Esophagus (tissue), 2 donors: ENCODE measurements around the gene GALK1. TPM values are rescaled to one million over a fixed set of nuclear protein-coding genes. Genes with fewer than 3 reads are reported as not detected.

Experiments
- H3K27ac ChIP-seq, 2 donors: one replicate each; pipeline ENCODE4 v1.5.1; 2013; ENCODE audit warnings: low read depth in 2 of 2, mild to moderate bottlenecking in 2 of 2, inconsistent platforms in 1 of 2, low read length in 1 of 2, moderate library complexity in 1 of 2
- H3K27me3 ChIP-seq, 2 donors: one replicate each; pipeline ENCODE4 v1.6.1; 2013; ENCODE audit warnings: low read length in 2 of 2, control low read depth in 1 of 2, mild to moderate bottlenecking in 1 of 2; ENCODE audit not compliant: insufficient read depth in 2 of 2, control insufficient read depth in 1 of 2
- H3K36me3 ChIP-seq, 2 donors: one replicate each; pipeline ENCODE4 v1.6.1; 2013; ENCODE audit warnings: low read length in 1 of 2; ENCODE audit not compliant: control insufficient read depth in 2 of 2, insufficient read depth in 2 of 2
- H3K4me1 ChIP-seq, 2 donors: one replicate each; pipeline ENCODE4 v1.6.1; 2013; ENCODE audit warnings: low read length in 1 of 2; ENCODE audit not compliant: control insufficient read depth in 2 of 2, insufficient read depth in 2 of 2
- H3K4me3 ChIP-seq, 2 donors: one replicate each; pipeline ENCODE4 v1.5.1; 2013; ENCODE audit warnings: low read length in 2 of 2, mild to moderate bottlenecking in 2 of 2, low read depth in 1 of 2, moderate library complexity in 1 of 2
- H3K9me3 ChIP-seq, 2 donors: one replicate each; pipeline ENCODE4 v1.6.1; 2013; ENCODE audit warnings: mild to moderate bottlenecking in 2 of 2, low read depth in 1 of 2, low read length in 1 of 2, moderate library complexity in 1 of 2; ENCODE audit not compliant: control insufficient read depth in 2 of 2, insufficient read depth in 1 of 2
- WGBS, 2 donors: extraction: QIAGEN DNeasy Blood & Tissue Kit; methylation state at CpG; one replicate each; pipeline ENCODE4 v1.1.7; 2013; 5-methylcytosine and 5-hydroxymethylcytosine counted together
- polyA plus RNA-seq, 2 donors: library from polyadenylated mRNA; stranded (reverse); fragments of 200-250 nt; gene quantifications; one replicate each; pipeline ENCODE4 v1.2.3, GENCODE V29; 2013
- donor health status: healthy with polysubstance abuse.
- donor health status: Bipolar disorder and iron deficiency.

The GALK1 gene
- polyA plus RNA-seq, 2 donors: 27.9 to 29.5 TPM

DNA sequence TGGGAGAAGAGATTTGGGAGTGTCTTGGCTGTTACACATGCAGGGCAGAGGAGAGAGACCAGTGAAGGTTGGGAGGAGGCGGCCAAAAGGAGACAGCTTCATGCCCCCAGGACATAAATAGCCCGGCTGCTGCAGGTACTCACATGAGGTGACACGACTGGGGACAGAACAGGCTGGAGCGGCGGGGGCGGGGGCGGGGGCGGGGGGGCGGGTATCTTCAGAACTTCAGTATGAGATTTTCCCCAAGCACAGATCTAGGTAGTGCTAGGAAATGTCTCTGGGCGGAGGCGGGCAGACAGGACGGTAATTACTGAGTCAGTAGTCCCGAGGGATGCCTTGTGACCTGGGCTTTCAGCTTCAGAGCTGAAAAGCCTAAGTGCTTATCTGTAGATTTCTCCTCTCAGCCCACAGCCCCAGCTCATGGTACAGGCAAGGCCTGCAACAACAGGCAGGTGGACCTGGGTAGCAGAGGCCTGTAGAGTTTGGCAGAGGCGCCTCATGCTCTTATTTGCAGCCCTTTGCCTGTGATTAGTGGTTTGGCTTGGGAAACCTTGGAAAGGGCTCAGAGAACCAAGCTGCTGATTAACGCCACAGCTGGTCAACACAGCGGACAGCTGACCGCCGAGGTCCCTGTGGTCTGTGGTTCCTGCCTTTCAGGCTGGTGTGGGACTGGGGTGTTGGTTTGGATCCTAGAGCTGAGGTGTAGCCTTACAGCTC, 44.1 kb upstream of the GALK1 start:
- Histone ChIP-seq H3K4me3 (no peak overlapping the region), H3K36me3 (peaks cover 19 to 20% of the 10 kb centered on the region in 2 donors), H3K27me3 (no peaks in the 10 kb centered on the region), H3K9me3 (no peaks in the 10 kb centered on the region), H3K4me1 (peaks cover 10 to 45% of the 10 kb centered on the region in 2 donors), H3K27ac (peak overlapping the region; percentile 89 to 97)
- 40 to 58% methylated on average over 18 of the region's 18 CpGs for WGBS, 2 donors

DNA sequence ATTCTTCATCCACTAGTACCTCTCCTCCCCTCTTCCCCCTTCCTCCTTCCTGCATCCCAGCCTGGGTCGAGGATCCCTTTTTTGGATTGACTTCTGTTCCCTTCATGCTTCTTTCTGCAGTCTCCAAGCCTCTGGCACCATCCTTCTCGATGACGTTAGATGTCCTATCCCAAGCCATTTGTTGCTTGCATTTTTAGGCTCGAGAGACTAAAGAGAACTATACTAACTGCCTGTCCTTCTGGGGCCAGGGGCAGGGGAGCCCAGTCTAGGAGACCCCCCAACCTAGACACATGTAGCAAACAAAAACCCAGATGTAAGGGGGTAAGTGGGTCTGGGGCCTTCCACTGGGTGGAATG, 43.5 kb upstream of the GALK1 start:
- peak overlapping the region; percentile 88 to 97 for H3K27ac ChIP-seq
- peaks cover 10 to 41% of the 10 kb centered on the region in 2 donors for H3K4me1 ChIP-seq
- peaks cover 17 to 19% of the 10 kb centered on the region in 2 donors for H3K36me3 ChIP-seq
- WGBS, 2 donors: 46 to 54% methylated on average over 4 of the region's 4 CpGs
- H3K4me3 ChIP-seq: no peak overlapping the region
- H3K9me3 ChIP-seq: no peaks in the 10 kb centered on the region
- no peaks in the 10 kb centered on the region for H3K27me3 ChIP-seq

DNA sequence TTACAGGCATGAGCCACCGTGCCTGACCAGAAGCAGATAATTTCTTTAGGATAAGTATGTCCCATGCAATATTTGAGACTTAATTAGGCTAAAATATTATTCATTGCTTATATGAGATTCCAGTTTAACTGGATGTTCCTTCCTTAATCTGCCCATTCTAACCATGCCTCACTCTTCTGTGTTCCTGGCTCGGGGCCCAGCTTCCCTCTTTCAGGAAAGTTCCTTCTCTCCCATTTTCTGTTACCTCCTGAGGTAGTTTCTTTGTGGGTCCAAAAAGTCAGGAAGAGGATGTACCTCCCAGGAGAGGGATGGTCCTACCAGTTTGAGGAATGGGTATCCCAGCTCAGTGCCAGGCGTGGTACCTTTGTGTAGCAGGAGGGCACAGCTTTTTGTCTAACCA, 42.9 kb upstream of the GALK1 start:
- WGBS, 2 donors: 71 to 79% methylated on average over 3 of the region's 3 CpGs
- Histone ChIP-seq H3K4me3 (no peak overlapping the region), H3K4me1 (peaks cover 10 to 34% of the 10 kb centered on the region in 2 donors), H3K27me3 (no peaks in the 10 kb centered on the region), H3K27ac (peak overlapping the region; percentile 88 to 97), H3K36me3 (peaks cover 15 to 17% of the 10 kb centered on the region in 2 donors), H3K9me3 (no peaks in the 10 kb centered on the region)

DNA sequence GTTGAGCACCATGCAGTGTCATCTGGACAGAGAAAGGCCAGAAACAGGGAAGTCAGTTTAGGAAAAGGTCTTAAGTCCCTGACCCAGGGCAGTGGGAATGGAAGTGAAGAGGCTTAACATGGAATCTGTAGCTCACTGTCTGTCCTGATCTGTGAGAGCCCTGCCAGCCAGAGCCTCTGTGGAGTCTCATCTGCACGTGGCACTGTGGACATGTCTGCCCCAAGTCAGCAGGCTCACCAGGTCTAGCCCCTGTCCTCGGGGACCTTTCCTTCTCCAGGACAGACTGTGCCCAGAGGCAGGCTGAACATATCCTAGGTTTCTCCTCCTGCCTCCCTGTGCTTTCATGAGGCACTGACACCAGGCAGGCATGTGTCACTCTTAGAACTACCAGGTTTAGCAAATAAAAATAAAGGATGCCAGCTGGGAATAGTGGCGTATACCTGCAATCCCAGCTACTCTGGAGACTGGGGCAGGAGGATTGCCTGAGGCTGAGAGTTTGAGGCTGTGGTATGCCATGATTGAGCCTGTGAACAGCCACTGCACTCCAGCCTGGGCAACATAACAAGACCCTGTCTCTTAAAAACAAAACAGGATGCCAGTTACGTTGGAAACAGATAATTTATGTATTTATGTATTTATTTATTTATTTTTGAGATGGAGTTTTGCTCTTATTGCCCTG, 42.0 kb upstream of the GALK1 start:
- 88% methylated on average over 4 of the region's 4 CpGs for WGBS, 2 donors
- no peaks in the 10 kb centered on the region for H3K9me3 ChIP-seq
- H3K4me1 ChIP-seq: peaks cover 7 to 27% of the 10 kb centered on the region in 2 donors
- H3K27ac ChIP-seq: peak overlapping the region in 1 of 2 donors; percentile 71
- H3K36me3 ChIP-seq: peaks cover 6 to 9% of the 10 kb centered on the region in 2 donors
- H3K4me3 ChIP-seq: no peak overlapping the region
- H3K27me3 ChIP-seq: no peaks in the 10 kb centered on the region

DNA sequence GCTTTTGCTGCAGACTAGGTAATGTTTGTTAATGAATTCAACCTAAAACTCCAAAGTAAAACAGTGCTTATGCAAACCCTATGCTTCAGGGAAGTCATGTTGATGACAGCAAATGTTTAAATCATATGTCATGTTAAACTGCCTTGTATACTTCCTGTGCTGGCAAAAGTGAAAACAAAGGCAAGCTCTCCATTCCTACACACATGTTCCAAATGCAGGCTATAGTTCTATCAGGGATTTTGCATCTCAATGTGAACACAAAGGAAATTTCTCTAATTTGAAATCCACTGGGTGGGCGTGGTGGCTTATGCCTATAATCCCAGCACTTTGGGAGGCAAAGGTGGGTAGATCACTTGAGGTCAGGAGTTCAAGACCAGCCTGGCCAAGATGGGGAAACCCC, 38.9 kb upstream of the GALK1 start:
- 76 to 84% methylated on average over 1 of the region's 1 CpG for WGBS, 2 donors
- peaks cover 0 to 12% of the 10 kb centered on the region in 2 donors for H3K36me3 ChIP-seq
- no peaks in the 10 kb centered on the region for H3K27me3 ChIP-seq
- no peak overlapping the region for H3K27ac ChIP-seq
- H3K9me3 ChIP-seq: no peaks in the 10 kb centered on the region
- H3K4me3 ChIP-seq: no peak overlapping the region
- peaks cover 2 to 11% of the 10 kb centered on the region in 2 donors for H3K4me1 ChIP-seq

DNA sequence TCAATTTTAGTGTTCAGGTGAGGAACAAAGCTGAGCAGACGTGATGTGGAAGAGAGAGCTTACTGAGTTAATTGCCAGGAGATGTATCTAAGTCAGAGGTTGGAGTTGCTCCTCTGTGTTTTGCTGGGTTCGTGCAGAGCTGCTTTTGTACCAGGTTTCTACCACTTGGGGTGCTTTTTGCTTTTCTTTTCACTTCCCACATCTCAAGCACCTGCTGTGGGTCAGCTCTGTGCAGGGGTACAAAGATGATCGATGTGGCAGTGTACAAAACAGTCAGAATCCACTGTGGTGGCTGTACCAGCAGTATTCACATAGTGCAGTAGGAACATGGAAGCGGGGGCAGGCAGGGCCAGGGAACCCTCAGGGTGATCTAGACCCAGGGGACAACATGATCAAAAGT, 34.4 kb upstream of the GALK1 start:
- Histone ChIP-seq H3K9me3 (no peaks in the 10 kb centered on the region), H3K27me3 (no peaks in the 10 kb centered on the region), H3K36me3 (peaks cover 0 to 24% of the 10 kb centered on the region in 2 donors), H3K4me1 (no peaks in the 10 kb centered on the region), H3K27ac (no peak overlapping the region), H3K4me3 (no peak overlapping the region)
- 86 to 88% methylated on average over 4 of the region's 4 CpGs for WGBS, 2 donors

DNA sequence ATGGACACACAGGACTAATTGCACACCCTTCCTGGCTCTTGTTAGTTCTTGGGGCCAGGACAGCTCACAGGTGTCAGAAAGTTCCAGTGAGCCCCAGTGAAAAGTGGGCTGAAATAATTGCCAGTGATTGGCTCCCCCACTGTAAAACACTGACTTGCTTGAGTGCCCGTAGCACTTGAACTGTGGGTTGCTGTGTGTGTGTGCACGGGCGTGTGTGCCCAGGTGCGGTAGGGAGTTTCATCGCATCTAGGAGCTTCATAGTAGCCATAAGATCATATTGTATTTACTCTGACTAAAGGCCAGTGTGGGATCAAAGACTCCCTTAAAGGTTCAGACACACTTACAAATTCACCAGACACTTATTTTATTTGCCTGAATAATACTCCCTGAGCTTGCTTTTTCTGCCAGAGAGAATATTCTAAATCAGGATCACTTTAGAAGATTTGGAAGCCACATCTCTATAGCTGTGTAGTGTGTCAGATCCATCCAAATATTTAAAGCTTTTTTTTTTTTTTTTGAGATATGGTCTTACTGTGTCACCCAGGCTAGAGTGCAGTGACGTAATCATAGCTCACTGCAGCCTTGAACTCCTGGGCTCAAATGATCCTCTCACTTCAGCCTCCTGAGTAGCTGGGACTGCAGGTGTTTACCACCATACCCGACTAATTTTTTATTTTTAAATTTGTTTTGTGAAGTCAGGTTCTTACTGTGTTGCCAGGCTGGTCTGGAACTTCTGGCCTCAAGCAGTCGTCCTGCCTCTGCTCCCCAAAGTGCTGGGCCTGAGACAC, 31.0 kb upstream of the GALK1 start:
- no peaks in the 10 kb centered on the region for H3K9me3 ChIP-seq
- no peaks in the 10 kb centered on the region for H3K27me3 ChIP-seq
- peaks cover 0 to 29% of the 10 kb centered on the region in 2 donors for H3K36me3 ChIP-seq
- no peak overlapping the region for H3K27ac ChIP-seq
- no peaks in the 10 kb centered on the region for H3K4me1 ChIP-seq
- 89 to 93% methylated on average over 8 of the region's 8 CpGs for WGBS, 2 donors
- no peak overlapping the region for H3K4me3 ChIP-seq

DNA sequence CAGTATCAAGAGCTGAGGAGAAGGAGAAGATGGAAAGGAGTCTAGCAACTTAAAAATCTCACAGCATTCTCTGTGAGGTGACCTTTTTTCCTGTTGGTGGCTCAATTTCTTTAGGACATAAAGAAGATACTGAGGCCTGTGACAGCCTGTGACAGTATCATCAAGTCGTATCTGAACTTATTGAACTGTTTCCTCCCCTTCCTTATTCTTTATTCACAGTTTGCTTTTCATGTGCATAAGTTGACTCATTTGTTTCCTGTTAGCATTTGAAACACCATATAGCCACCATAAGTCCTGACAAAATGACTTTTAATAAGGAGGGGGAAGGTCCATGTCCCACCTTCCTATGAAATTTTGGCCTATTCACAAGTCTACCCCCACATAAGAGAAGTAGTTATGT, 28.5 kb upstream of the GALK1 start:
- Histone ChIP-seq H3K4me1 (no peaks in the 10 kb centered on the region), H3K36me3 (peaks cover 0 to 15% of the 10 kb centered on the region in 2 donors), H3K4me3 (no peak overlapping the region), H3K27ac (no peak overlapping the region), H3K27me3 (no peaks in the 10 kb centered on the region), H3K9me3 (no peaks in the 10 kb centered on the region)
- WGBS, 2 donors: 65 to 69% methylated on average over 1 of the region's 1 CpG

DNA sequence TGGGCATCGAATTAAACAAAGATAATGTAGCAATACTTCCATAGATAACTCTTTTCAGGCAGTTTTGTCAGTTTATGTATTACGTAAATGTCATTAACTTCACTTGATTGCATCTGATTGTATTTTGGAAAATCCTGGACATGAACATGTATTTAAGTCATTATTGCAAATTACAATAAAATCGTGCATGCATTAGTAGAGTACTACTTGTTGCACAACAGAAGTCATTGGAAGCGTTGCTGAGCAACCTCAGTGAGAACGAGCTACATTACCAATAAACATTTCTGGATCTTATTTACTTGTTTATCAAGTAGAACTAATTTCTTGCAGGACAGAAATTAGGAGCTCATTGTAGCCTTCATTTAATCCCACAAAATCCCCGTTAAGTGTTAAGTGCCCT, 26.3 kb upstream of the GALK1 start:
- no peak overlapping the region for H3K4me3 ChIP-seq
- H3K27me3 ChIP-seq: no peaks in the 10 kb centered on the region
- peaks cover 0 to 7% of the 10 kb centered on the region in 2 donors for H3K36me3 ChIP-seq
- WGBS, 2 donors: 86 to 88% methylated on average over 6 of the region's 6 CpGs
- H3K4me1 ChIP-seq: no peaks in the 10 kb centered on the region
- no peaks in the 10 kb centered on the region for H3K9me3 ChIP-seq
- H3K27ac ChIP-seq: no peak overlapping the region
